Stimulated activated memory B cell treated with anti-CD40 and anti-IgM and Interleukin-4, amounts not matched to agents 10 μg/mL and 1 μg/mL and 100 μg/mL, for 72 hours (primary cell): ENCODE results near the gene AFF1.
"Not testable (repeated sequence)": the region's sequence is repeated elsewhere in the genome, so short reads cannot be mapped to it uniquely, and the experiment has no call there.

Experiments
- ATAC-seq: fragments of 150-1000 bp; cut with Tn5 transposase; 2 replicates; pipeline ENCODE4 v1.10.0; 2021
- H3K27ac Mint-ChIP-seq: one replicate; pipeline ENCODE4 v1.8.0; 2022; ENCODE audit warnings: mild to moderate bottlenecking, mixed read lengths
- H3K27me3 Mint-ChIP-seq: one replicate; pipeline ENCODE4 v1.8.0; 2022; ENCODE audit warnings: mixed read lengths
- H3K36me3 Mint-ChIP-seq: one replicate; pipeline ENCODE4 v1.8.0; 2022; ENCODE audit warnings: mixed read lengths
- H3K4me1 Mint-ChIP-seq: one replicate; pipeline ENCODE4 v1.8.0; 2022; ENCODE audit warnings: mixed read lengths
- H3K4me3 Mint-ChIP-seq: one replicate; pipeline ENCODE4 v1.8.0; 2022; ENCODE audit warnings: mild to moderate bottlenecking, moderate library complexity, mixed read lengths
- H3K9me3 Mint-ChIP-seq: one replicate; pipeline ENCODE4 v1.8.0; 2022; ENCODE audit warnings: mixed read lengths

Gene AFF1

DNA sequence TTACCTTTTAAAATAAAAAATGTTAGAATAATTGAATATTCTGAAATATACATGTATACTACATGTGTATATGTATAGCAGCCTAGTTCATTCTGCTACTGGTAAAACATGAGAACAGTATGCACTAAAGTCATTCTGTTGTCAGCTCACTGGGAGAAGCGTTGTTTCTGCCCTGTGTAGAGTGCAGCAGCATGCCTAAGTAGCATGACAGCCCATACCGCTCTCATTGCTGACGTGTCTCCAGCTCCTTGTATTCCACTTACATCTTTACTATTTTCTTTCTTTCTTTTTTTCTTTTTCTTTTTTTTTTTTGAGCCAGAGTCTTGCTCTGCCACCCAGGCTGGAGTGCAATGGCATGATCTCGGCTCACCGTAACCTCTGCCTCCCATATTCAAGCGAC lies 194.9 kb downstream of the AFF1 start:
- H3K27ac Mint-ChIP-seq = no peak overlapping the region
- H3K4me1 Mint-ChIP-seq = no peaks in the 10 kb centered on the region
- no peak for ATAC-seq
- H3K9me3 Mint-ChIP-seq = no peaks in the 10 kb centered on the region
- no peak overlapping the region for H3K4me3 Mint-ChIP-seq
- no peaks in the 10 kb centered on the region for H3K27me3 Mint-ChIP-seq
- H3K36me3 Mint-ChIP-seq = peaks cover 85% of the 10 kb centered on the region

DNA sequence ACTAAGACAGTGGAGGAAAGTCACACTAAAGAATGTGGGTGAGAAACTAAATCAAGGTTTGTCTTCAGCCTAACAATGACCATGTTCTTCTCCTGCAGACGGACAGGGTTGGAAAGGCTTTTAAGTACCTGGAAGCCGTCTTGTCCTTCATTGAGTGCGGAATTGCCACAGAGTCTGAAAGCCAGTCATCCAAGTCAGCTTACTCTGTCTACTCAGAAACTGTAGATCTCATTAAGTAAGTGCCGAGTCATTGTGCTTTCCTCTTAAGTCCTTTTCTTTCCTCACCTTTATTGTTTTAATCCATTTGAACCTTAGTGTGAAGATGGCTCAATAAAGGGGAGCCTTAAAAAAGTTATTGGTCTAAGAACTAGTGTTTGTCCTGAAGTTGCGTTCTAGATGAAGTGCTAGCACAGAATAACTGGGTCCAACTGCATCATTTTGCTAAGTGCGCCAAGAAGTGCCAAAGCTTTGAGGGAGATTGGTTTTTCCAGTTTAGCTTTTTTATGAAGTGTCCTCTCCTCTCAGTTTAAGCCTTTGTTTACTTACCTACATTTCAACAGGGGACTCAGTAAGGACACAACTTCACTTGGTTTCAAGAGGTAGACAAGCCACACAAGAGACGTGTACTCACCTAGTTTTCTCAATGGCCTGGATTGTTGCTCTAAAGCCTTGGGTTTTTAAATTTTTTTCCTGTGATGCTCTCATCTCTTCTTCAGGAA lies 196.3 kb downstream of the AFF1 start:
- Mint-ChIP-seq H3K4me1 (no peaks in the 10 kb centered on the region), H3K27me3 (no peaks in the 10 kb centered on the region), H3K27ac (no peak overlapping the region), H3K4me3 (no peak overlapping the region), H3K9me3 (no peaks in the 10 kb centered on the region), H3K36me3 (peaks cover 81% of the 10 kb centered on the region)
- no peak for ATAC-seq

DNA sequence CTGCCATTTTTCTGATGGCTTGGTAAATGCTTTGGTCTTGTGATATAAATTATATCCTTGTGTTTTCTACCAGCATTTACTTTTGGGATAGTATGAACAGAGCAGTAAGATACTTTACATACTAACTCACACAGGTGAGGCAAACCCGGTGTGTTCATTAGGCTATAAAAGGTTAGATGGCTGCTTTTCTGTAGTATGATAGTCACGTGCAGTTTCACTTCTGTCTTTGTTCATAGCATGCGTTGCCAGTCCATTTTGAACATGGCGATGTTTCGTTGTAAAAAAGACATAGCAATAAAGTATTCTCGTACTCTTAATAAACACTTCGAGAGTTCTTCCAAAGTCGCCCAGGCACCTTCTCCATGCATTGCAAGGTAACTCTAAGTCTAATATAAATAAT lies 197.2 kb downstream of the AFF1 start:
- Mint-ChIP-seq H3K4me1 (no peaks in the 10 kb centered on the region), H3K9me3 (no peaks in the 10 kb centered on the region), H3K36me3 (peaks cover 76% of the 10 kb centered on the region), H3K27me3 (no peaks in the 10 kb centered on the region), H3K4me3 (no peak overlapping the region), H3K27ac (no peak overlapping the region)
- no peak for ATAC-seq

DNA sequence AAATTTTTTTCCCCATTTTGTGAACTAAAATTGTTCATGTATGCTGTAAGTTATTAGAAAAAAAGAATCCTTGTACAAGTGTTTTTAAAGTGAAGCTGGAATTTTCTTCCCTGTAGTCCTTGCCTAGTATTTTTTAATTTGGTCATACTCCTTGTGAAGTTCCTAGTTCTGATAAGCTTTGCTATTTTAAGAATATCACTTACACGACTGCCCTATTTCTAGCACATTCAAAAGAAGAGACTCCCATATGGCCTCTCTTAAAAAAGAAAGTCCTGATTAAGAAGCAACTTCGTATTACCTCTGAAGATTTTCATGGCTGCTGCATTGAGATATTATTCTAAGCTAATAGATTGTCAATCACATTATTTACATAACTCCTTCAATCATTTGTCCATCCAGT lies 198.4 kb downstream of the AFF1 start:
- Mint-ChIP-seq H3K4me3 (no peak overlapping the region), H3K4me1 (no peaks in the 10 kb centered on the region), H3K36me3 (peaks cover 75% of the 10 kb centered on the region), H3K27me3 (no peaks in the 10 kb centered on the region), H3K27ac (no peak overlapping the region), H3K9me3 (no peaks in the 10 kb centered on the region)
- ATAC-seq = no peak

DNA sequence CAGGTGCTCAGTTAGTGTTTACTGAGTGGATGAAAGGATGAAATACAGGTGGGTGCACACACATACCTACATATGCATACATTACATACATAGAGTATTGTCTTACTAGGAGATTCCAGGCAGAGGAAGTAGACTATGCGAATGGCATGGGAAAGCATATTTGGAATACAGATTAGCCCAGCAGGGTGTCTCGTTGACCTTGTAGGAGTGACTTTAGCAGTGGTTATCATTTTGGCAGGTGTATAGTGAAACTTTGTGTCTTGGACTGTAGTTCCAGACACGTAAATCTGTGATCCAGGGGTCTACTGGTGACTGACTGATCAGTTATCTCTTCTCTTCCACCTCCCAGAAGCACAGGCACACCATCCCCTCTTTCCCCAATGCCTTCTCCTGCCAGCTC lies 199.3 kb downstream of the AFF1 start:
- no peak overlapping the region for H3K4me3 Mint-ChIP-seq
- no peaks in the 10 kb centered on the region for H3K4me1 Mint-ChIP-seq
- H3K9me3 Mint-ChIP-seq = no peaks in the 10 kb centered on the region
- peaks cover 77% of the 10 kb centered on the region for H3K36me3 Mint-ChIP-seq
- no peak overlapping the region for H3K27ac Mint-ChIP-seq
- H3K27me3 Mint-ChIP-seq = no peaks in the 10 kb centered on the region
- no peak for ATAC-seq

DNA sequence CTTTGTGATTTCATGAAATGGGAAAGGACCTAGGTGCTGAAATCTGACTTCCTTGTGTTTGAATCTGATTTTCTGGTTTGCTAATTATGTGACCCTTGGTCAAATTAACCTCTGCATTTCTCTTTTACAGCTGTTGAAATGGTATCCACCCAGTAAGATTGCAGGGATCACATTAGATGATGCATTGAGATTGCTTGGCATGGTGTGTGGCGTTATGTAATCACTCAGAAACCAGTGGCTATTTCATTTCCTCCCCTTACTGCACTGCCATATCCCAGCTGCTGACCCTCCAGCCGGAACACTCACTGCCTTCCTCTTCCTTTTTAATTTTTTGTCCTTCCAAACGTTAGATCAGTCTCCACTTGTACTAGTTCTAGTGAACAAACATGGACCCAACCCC lies 206.6 kb downstream of the AFF1 start:
- Mint-ChIP-seq H3K36me3 (peaks cover 40% of the 10 kb centered on the region), H3K27ac (no peak overlapping the region), H3K4me1 (no peaks in the 10 kb centered on the region), H3K9me3 (no peaks in the 10 kb centered on the region), H3K27me3 (no peaks in the 10 kb centered on the region), H3K4me3 (no peak overlapping the region)
- no peak for ATAC-seq

DNA sequence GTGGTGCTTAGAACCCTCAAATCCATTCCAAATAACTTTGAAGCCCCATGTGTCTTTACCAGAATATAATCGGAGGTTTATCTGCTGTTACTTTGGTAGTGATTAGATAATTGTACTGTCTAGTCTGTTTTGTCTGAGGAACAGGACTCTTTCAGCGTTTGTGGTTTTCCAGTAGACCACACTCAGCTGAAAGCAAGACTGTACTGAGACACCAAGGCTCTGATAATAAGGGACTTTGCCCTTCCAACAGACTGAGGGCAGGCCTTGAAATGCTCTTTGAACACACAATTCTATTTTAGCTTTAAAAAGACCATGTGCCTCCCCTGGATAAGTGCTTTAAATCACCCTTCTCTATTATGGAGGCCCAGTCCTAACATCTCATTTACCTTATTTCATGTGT lies 209.5 kb downstream of the AFF1 start:
- Mint-ChIP-seq H3K27me3 (no peaks in the 10 kb centered on the region), H3K27ac (no peak overlapping the region), H3K4me1 (no peaks in the 10 kb centered on the region), H3K4me3 (no peak overlapping the region), H3K36me3 (peaks cover 25% of the 10 kb centered on the region), H3K9me3 (no peaks in the 10 kb centered on the region)
- no peak for ATAC-seq

DNA sequence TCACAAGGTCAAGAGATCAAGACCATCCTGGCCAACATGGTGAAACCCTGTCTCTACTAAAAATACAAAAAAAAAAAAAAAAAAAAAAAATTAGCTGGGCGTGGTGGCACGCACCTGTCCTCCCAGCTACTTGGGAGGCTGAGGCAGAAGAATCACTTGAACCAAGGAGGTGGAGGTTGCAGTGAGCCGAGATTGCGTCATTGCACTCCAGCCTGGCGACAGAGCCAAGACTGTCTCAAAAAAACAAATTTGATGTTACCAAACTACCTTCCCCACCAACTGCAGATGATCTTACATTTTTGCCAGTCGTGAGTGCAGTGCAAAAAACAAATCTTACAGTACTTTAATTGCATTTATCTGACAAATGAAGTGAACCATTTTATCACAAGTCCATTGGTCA lies 211.1 kb downstream of the AFF1 start:
- H3K4me1 Mint-ChIP-seq, H3K27me3 Mint-ChIP-seq, H3K27ac Mint-ChIP-seq, H3K9me3 Mint-ChIP-seq, H3K4me3 Mint-ChIP-seq, ATAC-seq: not testable (repeated sequence)
- peaks cover 25% of the 10 kb centered on the region for H3K36me3 Mint-ChIP-seq

DNA sequence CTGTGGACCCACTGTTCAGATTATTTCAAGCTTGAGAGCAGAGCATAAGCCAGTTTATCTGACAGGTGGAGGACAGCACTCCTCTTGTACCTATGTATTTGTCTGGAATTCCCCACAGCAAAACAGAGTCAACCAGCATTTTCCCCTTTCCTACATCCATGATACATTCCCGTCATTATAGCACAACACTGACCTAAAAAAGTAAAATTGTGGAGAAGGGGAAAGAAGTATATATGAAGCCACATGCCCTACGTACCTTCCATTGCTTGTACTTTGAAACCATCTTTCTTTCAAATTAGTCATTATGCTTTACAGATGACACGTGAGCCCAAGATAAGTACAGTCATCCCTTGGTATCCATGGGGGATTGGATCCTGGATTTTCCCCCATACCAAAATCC lies 212.3 kb downstream of the AFF1 start:
- H3K36me3 Mint-ChIP-seq = peaks cover 18% of the 10 kb centered on the region
- H3K27me3 Mint-ChIP-seq = no peaks in the 10 kb centered on the region
- H3K9me3 Mint-ChIP-seq = no peaks in the 10 kb centered on the region
- no peaks in the 10 kb centered on the region for H3K4me1 Mint-ChIP-seq
- H3K27ac Mint-ChIP-seq = no peak overlapping the region
- ATAC-seq = no peak
- no peak overlapping the region for H3K4me3 Mint-ChIP-seq

DNA sequence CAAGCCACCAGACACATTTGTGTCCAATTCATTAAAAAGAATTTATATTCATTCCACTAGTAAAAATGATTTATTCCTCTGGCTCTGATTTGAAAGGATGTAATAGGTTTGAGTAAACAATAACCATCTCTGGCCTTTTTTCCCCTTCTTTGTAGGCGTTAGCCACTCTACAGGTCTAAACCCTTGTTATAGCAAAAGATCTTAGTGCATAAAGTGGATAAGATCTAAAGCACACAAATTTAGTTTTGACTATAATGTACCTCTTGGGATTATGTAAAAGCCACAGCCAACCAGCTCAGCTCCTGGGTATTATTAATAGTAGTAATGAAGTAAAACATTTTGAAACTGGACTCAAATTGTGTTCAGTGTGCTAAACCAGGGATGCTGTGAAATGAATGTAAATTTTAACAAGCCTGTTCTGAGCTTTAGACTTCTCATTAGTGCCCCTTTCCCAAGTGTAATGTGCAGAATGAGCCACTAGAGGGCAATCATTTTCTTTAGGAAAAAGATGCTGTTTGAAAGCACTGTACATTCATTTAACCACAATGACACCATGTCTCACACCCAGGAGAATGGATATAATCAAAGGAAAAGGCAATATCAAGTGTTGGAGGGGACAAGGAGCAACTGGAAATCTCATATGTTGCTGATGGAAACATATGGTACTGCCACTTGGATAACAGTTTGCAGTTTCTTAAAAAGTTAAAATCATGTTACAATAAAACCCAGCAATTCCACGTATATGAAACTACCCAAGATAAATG lies 215.9 kb downstream of the AFF1 start:
- H3K9me3 Mint-ChIP-seq = no peaks in the 10 kb centered on the region
- no peak overlapping the region for H3K4me3 Mint-ChIP-seq
- H3K36me3 Mint-ChIP-seq = no peaks in the 10 kb centered on the region
- H3K27me3 Mint-ChIP-seq = no peaks in the 10 kb centered on the region
- no peak for ATAC-seq
- H3K4me1 Mint-ChIP-seq = no peaks in the 10 kb centered on the region
- no peak overlapping the region for H3K27ac Mint-ChIP-seq

DNA sequence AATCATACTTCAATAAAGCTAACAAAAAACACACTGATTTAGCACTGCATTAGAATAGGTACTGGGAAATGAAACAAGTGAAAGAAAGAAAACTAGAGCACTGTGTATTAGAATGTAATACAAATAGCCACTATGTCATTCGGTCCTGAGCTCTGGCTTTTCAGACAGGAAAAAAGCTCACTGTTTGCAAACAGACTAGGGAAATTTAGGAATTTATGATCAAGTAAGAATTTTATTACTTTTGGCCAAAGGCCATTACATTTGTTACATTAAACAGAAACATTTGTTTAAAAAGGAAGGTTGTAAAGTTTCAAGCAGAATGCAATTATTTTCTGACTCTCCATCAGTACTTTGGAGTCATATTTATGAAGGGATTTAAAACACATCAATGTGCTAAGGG lies 216.9 kb downstream of the AFF1 start:
- Mint-ChIP-seq H3K27me3 (no peaks in the 10 kb centered on the region), H3K4me3 (no peak overlapping the region), H3K27ac (no peak overlapping the region), H3K36me3 (no peaks in the 10 kb centered on the region), H3K4me1 (no peaks in the 10 kb centered on the region), H3K9me3 (no peaks in the 10 kb centered on the region)
- ATAC-seq = no peak

DNA sequence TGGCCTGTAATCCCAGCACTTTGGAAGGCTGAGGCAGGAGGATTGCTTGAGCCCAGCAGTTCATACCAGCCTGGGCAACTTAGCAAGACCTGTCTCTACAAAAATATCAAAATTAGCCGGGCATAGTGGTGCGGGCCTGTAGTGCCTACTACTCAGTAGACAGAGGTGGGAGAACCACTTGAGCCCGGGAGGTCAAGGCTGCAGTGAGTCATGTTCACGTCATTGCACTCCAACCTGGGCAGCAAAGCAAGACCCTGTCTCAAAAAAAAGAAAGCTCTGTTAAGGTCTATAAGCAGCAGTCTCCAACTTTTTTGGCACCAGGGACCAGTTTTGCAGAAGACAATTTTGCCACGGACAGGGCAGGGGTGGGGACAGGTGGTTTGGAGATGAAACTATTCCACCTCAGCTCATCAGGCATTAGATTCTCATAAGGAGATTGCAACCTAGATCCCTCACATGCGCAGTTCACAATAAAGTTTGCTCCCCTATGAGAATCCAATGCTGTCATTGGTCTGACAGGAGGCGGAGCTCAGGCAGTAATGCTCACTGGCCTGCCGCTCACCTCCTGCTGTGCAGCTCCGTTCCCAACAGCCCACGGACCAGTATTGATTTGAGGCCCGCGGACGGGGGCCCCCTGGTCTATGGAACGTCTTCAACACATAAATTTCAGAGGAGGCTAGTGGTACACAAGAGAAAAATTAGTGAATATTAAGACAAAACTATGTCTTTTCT lies 217.7 kb downstream of the AFF1 start:
- no peak overlapping the region for H3K4me3 Mint-ChIP-seq
- no peaks in the 10 kb centered on the region for H3K36me3 Mint-ChIP-seq
- H3K9me3 Mint-ChIP-seq = no peaks in the 10 kb centered on the region
- no peaks in the 10 kb centered on the region for H3K27me3 Mint-ChIP-seq
- ATAC-seq = no peak
- no peaks in the 10 kb centered on the region for H3K4me1 Mint-ChIP-seq
- no peak overlapping the region for H3K27ac Mint-ChIP-seq

DNA sequence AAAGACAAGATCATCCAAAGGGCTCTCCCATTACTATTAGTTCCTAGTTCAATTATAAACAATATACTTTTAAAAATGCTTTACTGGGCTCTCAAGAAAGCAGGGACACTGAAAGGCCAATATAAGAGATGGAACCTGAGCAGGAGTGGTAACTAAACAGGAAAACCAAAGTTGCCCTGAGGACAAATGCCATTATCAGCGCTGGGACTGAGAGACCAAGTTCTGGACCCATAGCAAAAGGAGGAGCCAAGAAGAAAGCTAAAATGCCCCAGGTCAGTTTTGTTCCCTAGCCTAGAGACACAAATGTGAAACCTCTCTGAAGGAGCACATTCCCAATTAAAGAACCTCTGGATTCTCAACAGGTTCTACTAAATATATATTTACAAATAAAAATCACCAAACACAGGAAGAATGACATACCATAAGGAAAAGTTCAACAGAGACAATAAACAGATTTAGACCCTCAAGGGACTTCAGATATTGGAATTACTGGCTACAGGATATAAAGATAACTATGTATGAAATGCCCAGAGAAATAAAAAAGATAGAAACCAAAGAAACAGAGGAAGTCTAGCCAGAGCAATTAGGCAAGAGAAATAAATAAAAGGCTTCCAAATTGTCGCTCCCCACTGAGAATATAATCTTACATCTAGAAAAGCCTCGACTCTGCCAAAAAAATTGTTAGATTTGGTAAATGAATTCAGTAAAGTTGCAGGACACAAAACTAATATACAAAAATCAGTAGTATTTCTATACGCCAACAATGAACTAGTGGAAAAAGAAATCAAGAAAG lies 218.5 kb downstream of the AFF1 start:
- no peaks in the 10 kb centered on the region for H3K9me3 Mint-ChIP-seq
- H3K4me3 Mint-ChIP-seq = no peak overlapping the region
- no peaks in the 10 kb centered on the region for H3K27me3 Mint-ChIP-seq
- H3K36me3 Mint-ChIP-seq = no peaks in the 10 kb centered on the region
- no peaks in the 10 kb centered on the region for H3K4me1 Mint-ChIP-seq
- ATAC-seq = no peak
- H3K27ac Mint-ChIP-seq = no peak overlapping the region

DNA sequence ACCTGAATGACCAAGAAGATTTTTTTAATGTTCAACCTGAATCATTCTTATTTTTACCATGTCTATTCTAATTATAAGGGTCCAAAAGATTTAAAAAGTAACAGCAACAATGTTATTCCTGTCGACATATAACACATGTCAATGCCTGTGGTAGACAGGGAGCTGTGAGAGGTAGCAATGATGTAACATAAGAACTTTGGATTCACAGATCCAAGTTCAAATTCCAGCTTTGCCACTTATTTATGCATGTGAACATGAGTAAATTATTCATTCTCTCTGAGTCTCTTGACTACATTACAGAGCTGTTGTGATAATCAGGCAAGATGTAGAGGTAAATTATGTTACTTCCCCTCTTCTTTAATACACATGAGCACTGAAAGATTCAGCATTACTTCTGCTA lies 231.1 kb downstream of the AFF1 start:
- peaks cover 42% of the 10 kb centered on the region for H3K36me3 Mint-ChIP-seq
- no peak overlapping the region for H3K27ac Mint-ChIP-seq
- no peaks in the 10 kb centered on the region for H3K27me3 Mint-ChIP-seq
- H3K4me3 Mint-ChIP-seq = no peak overlapping the region
- H3K9me3 Mint-ChIP-seq = no peaks in the 10 kb centered on the region
- no peak for ATAC-seq
- no peaks in the 10 kb centered on the region for H3K4me1 Mint-ChIP-seq

DNA sequence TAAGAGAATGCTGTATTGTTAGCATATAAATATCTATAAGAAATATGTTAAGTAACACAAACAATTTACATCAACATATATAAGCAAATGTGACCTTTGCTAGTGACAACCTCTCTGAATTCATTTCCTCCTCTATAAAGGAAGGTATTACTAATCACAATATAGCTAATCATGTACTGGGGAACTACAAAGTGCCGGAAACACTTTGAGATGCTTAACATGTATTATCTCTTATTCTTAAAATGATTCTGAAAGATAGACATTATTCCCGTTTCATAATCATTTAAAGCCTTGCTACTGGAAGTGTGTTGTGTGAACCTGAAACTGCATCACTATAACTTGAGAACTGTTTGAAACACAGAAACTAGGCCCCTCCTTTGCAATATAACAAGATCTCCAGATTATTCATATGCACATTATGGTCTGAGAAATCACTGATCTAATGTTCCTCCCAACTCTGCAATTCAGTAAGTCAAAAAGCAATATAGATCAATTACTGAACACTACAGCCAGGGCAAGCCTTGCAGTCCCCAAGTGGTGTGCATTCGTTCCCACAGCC lies 231.6 kb downstream of the AFF1 start:
- Mint-ChIP-seq H3K9me3 (no peaks in the 10 kb centered on the region), H3K36me3 (peaks cover 38% of the 10 kb centered on the region), H3K4me3 (no peak overlapping the region), H3K27me3 (no peaks in the 10 kb centered on the region), H3K27ac (no peak overlapping the region), H3K4me1 (no peaks in the 10 kb centered on the region)
- ATAC-seq = no peak
